SIG-M5 treated with dmso at 0.1 percent for 504 hours (cell line): ENCODE results near the gene OR8S1.
"Not testable (repeated sequence)": the region's sequence is repeated elsewhere in the genome, so short reads cannot be mapped to it uniquely, and the experiment has no call there.

ENCODE experiments used
- DNase-seq: peaks from one replicate; lab custom pipeline; 2025; ENCODE audit not compliant: unreplicated experiment; lab: John Stamatoyannopoulos, UW

The OR8S1 gene

DNA sequence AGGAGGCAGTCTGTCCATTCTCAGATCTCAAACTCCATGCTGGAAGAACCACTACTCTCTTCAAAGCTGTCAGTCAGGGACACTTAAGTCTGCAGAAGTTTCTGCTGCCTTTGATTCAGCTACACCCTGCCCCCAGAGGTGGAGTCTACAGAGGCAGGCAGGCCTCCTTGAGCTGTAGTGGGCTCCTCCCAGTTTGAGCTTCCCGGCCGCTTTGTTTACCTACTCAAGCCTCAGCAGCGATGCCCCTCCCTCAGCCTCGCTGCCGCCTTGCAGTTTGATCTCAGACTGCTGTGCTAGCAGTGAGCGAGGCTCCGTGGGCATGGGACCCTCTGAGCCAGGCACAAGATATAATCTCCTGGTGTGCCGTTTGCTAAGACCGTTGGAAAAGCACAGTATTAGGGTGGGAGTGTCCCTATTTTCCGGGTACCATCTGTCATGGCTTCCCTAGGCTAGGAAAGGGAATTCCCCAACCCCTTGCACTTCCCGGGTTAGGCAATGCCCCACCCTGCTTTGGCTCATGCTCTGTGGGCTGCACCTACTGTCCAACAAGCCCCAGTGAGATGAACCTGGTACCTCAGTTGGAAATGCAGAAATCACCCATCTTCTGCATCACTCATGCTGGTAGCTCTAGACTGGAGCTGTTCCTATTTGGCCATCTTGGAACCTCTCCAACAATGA lies 28.4 kb downstream of the OR8S1 start:
- DNase-seq: not testable (repeated sequence)

DNA sequence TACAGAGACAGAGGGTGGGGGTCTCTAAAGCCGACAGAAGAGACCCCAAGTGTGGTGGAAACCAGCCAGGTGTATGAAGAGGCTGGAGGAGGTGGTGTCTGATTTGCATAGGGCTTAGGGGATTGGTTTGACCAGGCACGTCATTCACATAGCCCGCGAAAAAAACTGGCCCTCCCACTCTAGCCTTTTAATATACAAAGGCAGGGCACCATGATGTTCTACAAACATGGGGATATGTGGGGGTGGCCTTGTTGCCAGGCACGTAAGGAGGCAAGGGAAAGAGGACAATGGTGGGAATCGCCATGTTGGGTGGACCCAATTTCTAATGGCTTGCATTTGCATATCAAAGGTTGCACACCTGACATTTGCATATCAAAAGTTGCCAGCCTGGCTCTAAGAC lies 31.2 kb downstream of the OR8S1 start:
- DNase-seq: no peak

DNA sequence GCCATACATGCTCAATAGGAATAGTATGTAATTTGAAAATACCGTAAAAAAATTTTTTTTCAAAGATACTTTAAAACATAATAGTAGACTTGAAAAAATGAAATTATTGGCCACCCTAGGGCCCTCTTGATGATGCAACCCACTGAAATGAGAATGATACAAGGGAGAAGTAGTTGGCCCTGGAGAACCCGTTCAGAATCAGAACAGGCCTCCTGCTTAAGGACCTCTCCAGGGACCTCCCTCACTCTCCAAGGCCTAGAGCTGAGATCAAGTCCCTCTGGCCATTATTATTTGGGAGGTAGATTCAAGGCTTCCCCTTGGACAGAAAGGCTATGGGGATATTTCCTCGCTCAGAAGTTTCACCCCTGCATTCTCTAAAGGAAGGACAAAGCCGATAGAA lies 32.5 kb downstream of the OR8S1 start:
- no peak for DNase-seq

DNA sequence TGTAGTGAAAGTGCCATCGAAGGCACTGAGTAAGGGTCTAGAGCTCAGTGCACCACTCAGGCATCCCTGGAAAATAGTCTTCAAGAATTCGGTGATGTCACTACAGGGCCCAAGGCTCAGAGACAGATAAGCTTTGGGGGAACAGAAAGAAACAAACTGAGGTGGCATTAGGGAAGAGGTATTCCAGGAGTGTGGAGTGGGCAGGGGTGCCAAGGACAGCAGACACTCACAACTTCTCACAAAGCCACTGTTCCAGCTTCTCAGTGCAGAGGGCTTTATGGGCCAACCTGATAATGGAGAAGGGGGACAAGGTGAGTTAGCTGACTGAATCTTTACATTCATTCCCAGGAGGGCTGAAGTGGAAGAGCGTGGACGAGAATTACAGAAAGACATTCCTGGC lies 42.3 kb downstream of the OR8S1 start:
- DNase-seq: no peak

DNA sequence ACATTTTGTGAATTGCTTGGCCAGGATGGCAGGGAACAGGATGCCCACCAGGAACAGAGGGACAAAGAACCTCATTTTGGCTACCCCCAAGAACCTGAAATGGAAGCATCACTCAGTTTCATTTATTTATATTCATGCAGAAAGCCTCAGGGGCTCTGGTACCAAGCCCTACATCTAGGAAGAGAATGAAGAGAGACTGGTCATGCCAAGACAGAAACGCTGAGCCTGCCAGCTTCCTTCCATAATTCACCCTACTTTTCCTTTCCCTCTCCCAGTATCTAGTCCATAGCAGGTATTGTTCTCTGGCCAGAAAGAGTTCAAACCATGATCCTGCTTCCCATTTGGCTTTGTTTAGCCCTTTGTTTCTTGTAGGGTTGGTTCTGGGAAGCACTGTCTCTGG lies 44.5 kb downstream of the OR8S1 start, which contains the start of gene LALBA:
TSS of gene LALBA (minus strand) at position 101 of the 400 bp plus-strand sequence. CDS start at position 75, 26 bp downstream.
- DNase-seq: no peak

DNA sequence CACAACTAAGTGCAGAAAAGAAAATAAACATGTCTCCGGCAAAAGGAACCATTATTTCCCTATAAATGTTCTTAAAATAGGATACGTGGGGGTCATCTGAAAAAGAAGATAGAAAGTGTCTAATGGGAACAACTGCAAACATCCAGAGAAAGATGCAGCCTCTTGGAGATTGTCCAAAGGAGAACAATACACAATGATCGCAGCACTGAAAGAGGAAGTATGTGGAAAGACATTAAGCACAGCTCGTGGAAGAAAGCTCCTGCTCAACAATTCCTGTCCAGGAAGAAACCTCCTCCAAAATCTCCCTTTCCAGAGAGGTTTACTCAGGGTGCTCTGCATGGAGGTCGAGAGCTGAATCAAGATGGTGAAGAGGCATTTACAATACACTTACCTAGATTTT lies 46.9 kb downstream of the OR8S1 start:
- peak; percentile 32 for DNase-seq
